AG10803 (cell line): ENCODE measurements around the gene OR2L3.

Source experiments
- DNase-seq: peaks from one replicate; pipeline ENCODE4 v3.0.0; 2010; ENCODE audit warnings: low read depth
- H3K4me3 ChIP-seq: 2 replicates; pipeline ENCODE4 v1.5.1; 2011; ENCODE audit warnings: mild to moderate bottlenecking, low read length, control low read depth
- CTCF ChIP-seq: conservative IDR thresholded peaks from 2 replicates; pipeline ENCODE4 v1.5.1; 2011; ENCODE audit warnings: mild to moderate bottlenecking, low read length, control low read depth, inconsistent platforms

OR2L3 gene

GRCh38 chr1:248094884-248095283 is 48.2 kb downstream of the OR2L3 start, which contains the start of gene OR2L13:
OR2L13 (plus strand) TSS chr1:248095184; CDS start chr1:248099376, 4,192 bp downstream.
- TF ChIP-seq CTCF, result no peak
- H3K4me3 ChIP-seq, result no peak within 1 kb of the TSS
- no peak for DNase-seq

- no peak for DNase-seq
- H3K4me3 ChIP-seq, result no peak overlapping the region
- TF ChIP-seq CTCF, result no peak
Measured at GRCh38 chr1:248098529-248098928, 51.9 kb downstream of the OR2L3 start.

- no peak overlapping the region for H3K4me3 ChIP-seq
- TF ChIP-seq CTCF, result no peak
- no peak for DNase-seq
Measured at GRCh38 chr1:248102847-248103246, 56.2 kb downstream of the OR2L3 start.

GRCh38 chr1:248111157-248111556 is 64.5 kb downstream of the OR2L3 start:
- DNase-seq, result no peak
- TF ChIP-seq CTCF, result no peak
- H3K4me3 ChIP-seq, result no peak overlapping the region
